Lower leg skin (tissue), 3 donors: ENCODE data around the gene NKAIN2.

Source experiments
- CTCF ChIP-seq, 3 donors: fragments of 450-650 bp; IDR thresholded peaks; one replicate each; pipeline ENCODE4 v1.5.1; 2016; ENCODE audit warnings: antibody characterized with exemption in 3 of 3, mild to moderate bottlenecking in 3 of 3, moderate library complexity in 2 of 3
- POLR2A ChIP-seq, 2 donors: fragments of 450-650 bp; IDR thresholded peaks; one replicate each; pipeline ENCODE4 v1.6.1; 2016 to 2017; ENCODE audit warnings: antibody characterized with exemption in 2 of 2, mild to moderate bottlenecking in 1 of 2, moderate library complexity in 1 of 2

GRCh38 chr6:124143435-124143834 lies 339.8 kb downstream of the NKAIN2 start:
- TF ChIP-seq CTCF (IDR thresholded peaks at IDR 0.05) (no peak), POLR2A (IDR thresholded peaks at IDR 0.05) (no peak)
